GM12801 (cell line): Measurements from ENCODE around the gene CBX5.

Experiments used
- TF ChIP-seq, protein P1 (sequence below): IDR thresholded peaks from one replicate; pipeline ENCODE4 v1.5.1; 2011; ENCODE audit warnings: control low read depth; ENCODE audit not compliant: insufficient read length; ENCODE audit errors: extremely low read depth

Gene CBX5

DNA sequence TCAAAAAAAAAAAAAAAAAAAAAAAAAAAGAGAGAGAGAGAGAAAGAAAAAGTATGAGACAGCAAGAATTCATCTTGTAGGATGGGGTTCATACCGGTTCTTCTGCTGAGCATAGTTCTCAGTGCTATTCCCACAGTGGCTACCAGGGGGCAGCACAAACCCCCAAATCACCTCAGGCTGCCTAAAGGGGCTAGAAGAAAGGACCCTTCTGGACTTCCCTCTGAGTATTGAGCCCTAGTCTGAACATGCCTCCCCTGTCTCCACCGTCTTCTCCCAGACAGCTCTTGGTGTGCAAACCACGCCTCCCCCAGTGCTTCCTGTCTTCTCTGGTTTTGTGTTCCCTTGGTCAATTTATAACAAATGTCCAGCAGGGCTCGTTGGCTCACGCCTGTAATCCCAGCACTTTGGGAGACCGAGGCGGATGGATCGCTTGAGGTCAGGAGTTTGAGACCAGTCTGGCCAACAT is 59.8 kb downstream of the CBX5 start:
- TF ChIP-seq, protein P1, sequence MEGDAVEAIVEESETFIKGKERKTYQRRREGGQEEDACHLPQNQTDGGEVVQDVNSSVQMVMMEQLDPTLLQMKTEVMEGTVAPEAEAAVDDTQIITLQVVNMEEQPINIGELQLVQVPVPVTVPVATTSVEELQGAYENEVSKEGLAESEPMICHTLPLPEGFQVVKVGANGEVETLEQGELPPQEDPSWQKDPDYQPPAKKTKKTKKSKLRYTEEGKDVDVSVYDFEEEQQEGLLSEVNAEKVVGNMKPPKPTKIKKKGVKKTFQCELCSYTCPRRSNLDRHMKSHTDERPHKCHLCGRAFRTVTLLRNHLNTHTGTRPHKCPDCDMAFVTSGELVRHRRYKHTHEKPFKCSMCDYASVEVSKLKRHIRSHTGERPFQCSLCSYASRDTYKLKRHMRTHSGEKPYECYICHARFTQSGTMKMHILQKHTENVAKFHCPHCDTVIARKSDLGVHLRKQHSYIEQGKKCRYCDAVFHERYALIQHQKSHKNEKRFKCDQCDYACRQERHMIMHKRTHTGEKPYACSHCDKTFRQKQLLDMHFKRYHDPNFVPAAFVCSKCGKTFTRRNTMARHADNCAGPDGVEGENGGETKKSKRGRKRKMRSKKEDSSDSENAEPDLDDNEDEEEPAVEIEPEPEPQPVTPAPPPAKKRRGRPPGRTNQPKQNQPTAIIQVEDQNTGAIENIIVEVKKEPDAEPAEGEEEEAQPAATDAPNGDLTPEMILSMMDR: peak; percentile 26

DNA sequence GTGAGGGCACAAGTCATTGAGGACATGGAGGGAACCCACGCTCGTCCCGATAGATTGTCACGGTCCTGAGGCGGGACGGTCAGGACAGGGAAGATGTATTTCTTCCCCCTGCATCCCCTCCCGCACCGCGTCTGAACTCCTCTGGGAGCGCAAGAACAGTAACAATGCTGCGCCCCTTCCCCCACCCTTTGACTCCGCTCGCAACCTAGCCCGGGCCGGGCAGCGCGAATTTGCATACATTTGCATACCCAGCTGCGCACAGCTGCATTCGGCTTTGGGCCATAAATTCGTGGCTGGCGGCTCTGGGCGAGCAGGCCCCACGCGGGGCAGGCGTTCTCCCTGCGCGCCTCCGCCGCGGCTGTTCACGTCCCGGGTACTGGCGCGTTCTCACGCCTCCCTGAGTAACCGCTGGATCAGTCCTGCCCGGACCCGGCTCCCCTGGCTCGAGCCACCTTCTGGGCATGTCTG is 62.1 kb downstream of the CBX5 start:
- TF ChIP-seq, protein P1: no peak

DNA sequence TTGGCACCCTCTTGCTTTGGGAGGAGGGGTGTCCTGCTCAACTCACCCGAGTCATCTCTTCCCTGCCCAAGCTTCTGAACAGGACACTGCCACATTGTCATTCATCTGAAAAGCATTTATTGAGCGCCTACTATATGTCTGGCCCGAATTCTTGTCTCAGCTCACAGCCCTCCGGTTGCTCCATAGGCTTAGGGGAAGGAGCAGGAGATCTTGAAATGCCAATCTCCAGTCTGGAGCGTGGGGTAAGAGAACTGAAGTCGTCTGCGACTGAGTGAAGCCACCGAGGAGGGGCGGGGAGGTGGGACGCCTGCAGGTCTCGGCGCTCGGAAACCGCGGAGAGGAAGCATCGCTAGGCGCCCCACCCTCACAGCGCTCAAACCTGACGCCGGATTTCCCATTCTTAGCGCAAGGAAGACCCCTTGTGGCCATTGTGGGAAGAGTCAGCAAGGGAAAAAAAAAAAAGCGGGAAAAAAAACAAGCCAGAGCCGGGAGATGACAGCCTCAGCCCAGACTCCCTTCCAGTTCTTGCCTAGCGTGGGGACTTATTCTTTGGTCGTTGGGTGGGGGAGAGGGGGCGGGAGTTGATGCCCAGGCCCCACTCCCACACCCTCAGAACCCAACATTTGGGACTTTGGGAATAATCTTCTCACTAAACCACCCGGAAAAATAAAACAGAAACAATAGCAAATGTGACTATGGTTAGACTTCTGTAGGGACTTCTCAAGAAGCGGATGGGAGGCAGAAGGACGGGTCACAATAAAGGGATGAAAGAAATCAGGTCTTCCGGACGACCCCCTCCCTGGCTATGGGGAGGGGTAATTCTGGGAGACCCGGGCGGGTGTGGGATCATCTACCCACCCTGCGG is 62.9 kb downstream of the CBX5 start:
- TF ChIP-seq, protein P1: no peak

DNA sequence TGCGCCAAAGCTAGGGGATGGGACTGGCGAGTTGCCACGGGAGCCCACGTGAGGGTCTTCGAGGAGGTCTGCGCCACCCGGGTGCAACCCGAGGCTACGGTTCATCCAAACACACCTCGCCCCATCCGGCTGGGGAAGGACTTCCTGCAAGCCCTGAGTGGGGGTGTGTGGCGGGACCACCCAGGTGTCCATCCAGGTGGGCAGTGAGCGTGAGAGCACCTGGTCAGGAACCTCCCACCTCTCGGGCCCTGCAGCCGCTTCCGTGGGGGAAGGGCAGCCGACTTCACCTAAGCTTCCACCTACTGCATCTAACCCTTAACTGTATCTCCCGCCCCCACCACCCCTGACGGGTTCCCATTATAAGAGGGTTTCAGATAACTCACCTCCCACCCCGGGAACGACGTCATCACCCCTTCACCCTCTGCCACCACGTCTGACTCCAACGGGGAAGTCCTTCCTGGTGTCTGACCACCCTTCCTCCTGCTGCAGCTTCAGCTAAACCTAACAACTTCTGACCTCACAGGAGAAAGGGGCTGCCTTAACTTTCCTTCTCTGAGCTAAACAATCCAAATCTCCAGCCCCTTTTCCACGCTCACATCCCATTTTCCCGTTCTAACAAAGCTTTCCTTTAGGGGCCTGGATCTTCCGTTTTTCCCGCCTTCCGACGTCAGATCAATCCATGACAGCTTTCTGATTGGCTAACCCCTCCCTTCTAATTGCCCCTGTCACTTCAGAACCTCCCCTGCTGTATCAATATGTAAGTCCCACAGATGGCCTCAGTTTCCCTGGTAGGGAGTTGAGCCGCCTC is 63.7 kb downstream of the CBX5 start:
- TF ChIP-seq, protein P1: no peak

DNA sequence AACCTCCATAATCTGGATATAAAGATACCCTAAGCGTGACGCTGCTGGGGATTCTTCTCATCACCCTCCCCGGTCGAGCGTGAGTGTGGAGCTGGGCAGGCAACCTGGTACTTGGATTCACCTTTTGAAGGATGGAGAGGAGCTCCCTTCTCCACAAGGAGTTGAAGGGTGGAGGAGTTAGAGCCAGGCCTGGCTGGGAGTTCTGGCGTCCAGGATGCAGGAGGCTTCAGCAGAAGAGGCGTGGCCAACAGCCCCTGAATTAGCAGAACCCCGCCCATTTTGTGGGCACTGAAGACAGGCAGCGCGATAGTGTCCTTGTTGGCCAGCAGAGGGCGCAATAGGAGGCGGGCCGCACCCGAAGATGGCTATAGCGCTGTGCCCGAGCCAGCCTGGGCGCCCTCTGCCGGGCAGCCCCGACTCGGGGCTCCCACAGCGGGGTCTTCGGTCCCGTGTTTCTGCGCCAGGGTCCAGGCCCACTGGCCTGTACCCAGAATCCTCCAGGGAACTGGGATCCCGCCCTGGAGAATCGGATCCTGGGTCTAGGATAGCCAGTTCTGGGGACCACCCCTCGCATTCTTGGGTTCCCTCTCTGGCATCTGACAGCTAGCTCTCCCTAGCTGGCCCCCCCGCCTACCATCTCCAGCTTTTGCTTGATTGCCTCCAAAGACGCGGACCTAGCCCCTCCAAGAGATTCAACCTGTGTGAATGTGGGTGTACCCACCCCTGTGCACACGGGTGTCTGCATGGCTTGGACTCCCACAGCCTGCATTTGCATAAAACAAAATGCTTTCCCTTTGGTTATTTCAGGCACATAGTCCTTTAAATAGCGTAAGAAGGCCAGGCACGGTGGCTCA is 65.1 kb downstream of the CBX5 start:
- TF ChIP-seq, protein P1: peak; percentile 69

DNA sequence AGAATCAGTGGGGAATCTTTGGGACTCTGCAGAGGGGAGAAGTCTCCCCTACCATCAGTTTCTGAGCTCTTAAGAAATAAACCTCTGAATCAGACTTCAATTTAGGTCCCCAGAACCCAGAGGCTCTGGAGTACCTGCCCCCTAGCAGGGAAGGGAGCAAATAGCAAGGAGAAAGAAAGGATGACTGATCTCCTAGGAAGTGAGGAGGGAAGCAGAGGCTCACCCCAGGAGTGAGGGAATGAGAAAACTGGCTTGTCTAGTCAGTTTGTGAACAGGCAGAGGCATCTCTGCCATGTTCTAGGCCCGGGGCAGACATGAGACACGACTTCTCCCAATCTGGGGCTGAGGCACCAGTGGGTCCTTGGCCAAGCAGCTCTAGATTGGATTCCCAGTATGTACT is 66.8 kb downstream of the CBX5 start:
- TF ChIP-seq, protein P1: no peak

DNA sequence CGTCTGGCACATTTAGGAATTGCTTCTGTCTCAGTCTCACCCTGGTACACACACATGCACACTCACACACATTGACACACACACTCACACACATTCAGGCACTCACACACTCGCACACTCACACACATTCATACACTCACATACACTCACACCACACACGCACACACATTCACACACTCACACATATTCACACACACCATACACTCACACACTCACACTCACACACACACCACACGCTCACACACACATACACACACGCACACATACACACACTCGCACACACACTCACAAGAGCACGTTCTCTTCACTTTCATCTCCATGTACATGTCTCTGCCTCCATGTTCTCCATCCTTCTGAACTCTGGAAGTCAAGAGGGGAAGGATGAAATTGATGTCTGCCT is 68.0 kb downstream of the CBX5 start:
- TF ChIP-seq, protein P1: no peak
